ENCODE data around the gene MICAL2. TPM values are rescaled to one million over a fixed set of nuclear protein-coding genes. Genes with fewer than 3 reads are reported as not detected.

MICAL2 gene
- total and polyA plus RNA-seq, 2 donors (not counting 3 experiments of a cell fraction or from before 2014, with no cell fraction given): 67.6 to 200 TPM

DNA sequence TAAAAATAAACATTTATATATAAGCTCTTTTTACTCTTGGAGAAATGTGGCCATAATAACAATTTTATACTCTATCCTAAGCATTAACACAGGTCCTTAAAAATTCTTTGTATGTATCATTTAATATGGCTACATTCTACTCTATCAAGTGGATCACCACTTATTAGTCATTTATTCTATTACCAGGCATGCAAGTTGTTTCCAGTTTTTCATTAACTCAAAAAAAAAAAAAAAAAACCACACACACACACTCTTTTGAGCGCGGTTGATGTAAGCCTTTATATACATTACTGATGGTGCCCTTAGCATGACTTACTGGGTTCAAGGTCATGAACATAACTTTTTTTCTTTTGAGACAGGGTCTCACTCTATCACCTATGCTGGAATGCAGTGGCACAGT, 47.1 kb upstream of the MICAL2 start:
- Histone ChIP-seq H3K4me3 (replicated peaks in 1 of 3; ENCODE audit: insufficient read depth in 1 of 3, low read depth in 1 of 3, low read length in 3 of 3) (no peak overlapping the region), H3K27me3 (ENCODE audit: control insufficient read depth in 2 of 2, insufficient read depth in 2 of 2, low read length in 2 of 2) (no peaks in the 10 kb centered on the region), H3K79me2 (ENCODE audit: control insufficient read depth, insufficient read depth, low read length) (no peaks in the 10 kb centered on the region), H3K4me1 (ENCODE audit: control insufficient read depth, extremely low read depth, insufficient read depth, low read length) (peaks cover 12% of the 10 kb centered on the region), H2AFZ (ENCODE audit: low read depth, low read length) (no peak overlapping the region), H3K4me2 (ENCODE audit: insufficient read depth, low read length) (no peak overlapping the region), H3K9me3 (replicated peaks; ENCODE audit: control insufficient read depth, insufficient read depth, low read length) (no peaks in the 10 kb centered on the region), H3K27ac (ENCODE audit: insufficient read depth, low read depth, low read length) (no peak overlapping the region), H4K20me1 (replicated peaks; ENCODE audit: control insufficient read depth, extremely low read depth, insufficient read depth, low read length) (no peaks in the 10 kb centered on the region), H3K9ac (replicated peaks; ENCODE audit: extremely low read depth, insufficient read depth, low read length) (no peak overlapping the region), H3K36me3 (ENCODE audit: control insufficient read depth in 2 of 2, extremely low read depth in 1 of 2, insufficient read depth in 2 of 2, low read length in 2 of 2) (no peaks in the 10 kb centered on the region), H3K9me1 (replicated peaks; ENCODE audit: control insufficient read depth, extremely low read depth, insufficient read depth, low read length) (no peaks in the 10 kb centered on the region)
- FAIRE-seq: no peak
- no TSS peak for BruUV-seq (replicated peaks)
- POLR2A ChIA-PET: no interaction called here
- no peak for TF ChIP-seq MAX (IDR thresholded peaks at IDR 0.05; ENCODE audit: insufficient read depth, insufficient read length)
- TF ChIP-seq POLR2A (IDR thresholded peaks at IDR 0.05; ENCODE audit: low read depth, low read length): no peak
- TF ChIP-seq JUN (IDR thresholded peaks at IDR 0.05; ENCODE audit: borderline replicate concordance, insufficient read depth, insufficient read length, low read depth): no peak
- TF ChIP-seq MYC (IDR thresholded peaks at IDR 0.05; ENCODE audit: low read depth, low read length): no peak
- TF ChIP-seq, protein P1, sequence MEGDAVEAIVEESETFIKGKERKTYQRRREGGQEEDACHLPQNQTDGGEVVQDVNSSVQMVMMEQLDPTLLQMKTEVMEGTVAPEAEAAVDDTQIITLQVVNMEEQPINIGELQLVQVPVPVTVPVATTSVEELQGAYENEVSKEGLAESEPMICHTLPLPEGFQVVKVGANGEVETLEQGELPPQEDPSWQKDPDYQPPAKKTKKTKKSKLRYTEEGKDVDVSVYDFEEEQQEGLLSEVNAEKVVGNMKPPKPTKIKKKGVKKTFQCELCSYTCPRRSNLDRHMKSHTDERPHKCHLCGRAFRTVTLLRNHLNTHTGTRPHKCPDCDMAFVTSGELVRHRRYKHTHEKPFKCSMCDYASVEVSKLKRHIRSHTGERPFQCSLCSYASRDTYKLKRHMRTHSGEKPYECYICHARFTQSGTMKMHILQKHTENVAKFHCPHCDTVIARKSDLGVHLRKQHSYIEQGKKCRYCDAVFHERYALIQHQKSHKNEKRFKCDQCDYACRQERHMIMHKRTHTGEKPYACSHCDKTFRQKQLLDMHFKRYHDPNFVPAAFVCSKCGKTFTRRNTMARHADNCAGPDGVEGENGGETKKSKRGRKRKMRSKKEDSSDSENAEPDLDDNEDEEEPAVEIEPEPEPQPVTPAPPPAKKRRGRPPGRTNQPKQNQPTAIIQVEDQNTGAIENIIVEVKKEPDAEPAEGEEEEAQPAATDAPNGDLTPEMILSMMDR (IDR thresholded peaks at IDR 0.05; ENCODE audit: extremely low read depth in 1 of 2, insufficient read depth in 1 of 2, low read depth in 1 of 2, low read length in 2 of 2): no peak
- no peak for TF ChIP-seq EZH2 (IDR thresholded peaks at IDR 0.05; ENCODE audit: borderline replicate concordance, low read depth, low read length, severe bottlenecking)
- no peak for TF ChIP-seq GATA2 (IDR thresholded peaks at IDR 0.05; ENCODE audit: insufficient read depth, insufficient read length, low read depth, low read length)
- TF ChIP-seq FOS (IDR thresholded peaks at IDR 0.05; ENCODE audit: borderline replicate concordance, insufficient read depth, low read length): no peak
- no peak for DNase-seq (ENCODE audit: low read depth, low spot score)
- dilution Hi-C loops (cut with MboI; ENCODE audit: extremely low pct_ligation_motif_present, low sequenced_read_pairs): no loop called here
- intact Hi-C loops (cut with micrococcal nuclease): no loop called here
- CTCF ChIA-PET: interaction anchor here (0.6 to 1.2 kb wide), 3 partner anchors 15 to 132 kb away, joined by 3 read pairs; no protein-coding TSS in a partner anchor

All from endothelial cell of umbilical vein (primary cell).